ENCODE data around the gene RDH11.
A peak's percentile ranks its signal among the peaks of the same experiment; 100 is the strongest.
"Not testable (repeated sequence)": the region's sequence is repeated elsewhere in the genome, so short reads cannot be mapped to it uniquely, and the experiment has no call there.

The RDH11 gene

DNA sequence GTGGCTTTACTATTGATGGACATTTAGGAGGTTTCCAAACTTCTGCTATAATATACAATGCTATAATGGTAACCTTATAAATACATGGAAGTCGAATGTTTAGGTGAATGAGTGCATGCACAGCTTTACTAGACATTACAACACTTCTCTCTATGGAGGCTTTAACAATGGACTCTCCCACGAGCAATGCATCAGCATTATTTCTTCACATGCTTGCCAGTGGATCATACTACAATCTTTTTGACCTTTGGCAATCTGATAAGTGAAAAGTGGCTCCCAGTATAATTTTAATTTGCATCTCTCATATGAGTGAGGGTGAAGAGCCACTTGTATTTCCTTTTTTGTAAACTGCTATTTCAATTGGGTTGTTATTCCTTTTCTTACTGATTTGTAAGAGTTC is 24.3 kb upstream of the RDH11 start:
- no peaks in the 10 kb centered on the region for H3K36me3 Mint-ChIP-seq
- no peak for ATAC-seq (replicated peaks)

DNA sequence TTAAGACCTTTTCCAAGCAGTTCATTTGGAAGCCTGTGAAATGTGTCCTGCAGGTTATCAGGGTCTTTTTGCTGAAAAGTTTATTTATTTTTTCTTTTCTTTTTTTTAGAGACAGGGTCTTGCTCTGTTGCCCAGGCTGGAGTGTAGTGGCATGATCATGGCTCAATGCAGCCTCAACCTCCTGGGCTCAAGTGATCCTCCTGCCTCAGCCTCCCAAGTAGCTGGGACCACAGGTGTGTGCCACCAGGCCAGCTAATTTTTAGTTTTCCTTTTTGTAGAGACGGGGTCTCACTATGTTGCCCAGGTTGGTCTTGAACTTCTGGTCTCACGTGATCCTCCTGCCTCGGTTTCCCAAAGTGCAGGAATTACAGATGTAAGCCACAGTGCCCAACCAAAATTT is 23.8 kb upstream of the RDH11 start:
- ATAC-seq (replicated peaks); H3K4me3 Mint-ChIP-seq; H3K36me3 Mint-ChIP-seq; H3K27ac Mint-ChIP-seq; H3K9me3 Mint-ChIP-seq; DNase-seq: not testable (repeated sequence)
- Mint-ChIP-seq H3K4me1 (peaks cover 4 to 10% of the 10 kb centered on the region in 2 donors), H3K27me3 (peaks cover 30 to 31% of the 10 kb centered on the region in 2 donors)

More for the DNA sequence above, 24.3 kb upstream of the RDH11 start:
- Mint-ChIP-seq H3K4me1 (peaks cover 4 to 10% of the 10 kb centered on the region in 2 donors), H3K27ac (no peak overlapping the region), H3K9me3 (no peaks in the 10 kb centered on the region), H3K27me3 (peaks cover 31 to 35% of the 10 kb centered on the region in 2 donors), H3K4me3 (no peak overlapping the region)
- no peak for DNase-seq

GRCh38 chr14:67718265-67718664 is 22.7 kb upstream of the RDH11 start:
- no peak for ATAC-seq (replicated peaks)
- no peak overlapping the region for H3K4me3 Mint-ChIP-seq
- no peak overlapping the region for H3K27ac Mint-ChIP-seq
- H3K4me1 Mint-ChIP-seq: peaks cover 4 to 10% of the 10 kb centered on the region in 2 donors
- DNase-seq: no peak
- H3K9me3 Mint-ChIP-seq: no peaks in the 10 kb centered on the region
- peaks cover 23 to 25% of the 10 kb centered on the region in 2 donors for H3K27me3 Mint-ChIP-seq
- no peaks in the 10 kb centered on the region for H3K36me3 Mint-ChIP-seq

- Mint-ChIP-seq H3K9me3 (no peaks in the 10 kb centered on the region), H3K27ac (no peak overlapping the region), H3K4me1 (peaks cover 0 to under 1% of the 10 kb centered on the region in 2 donors), H3K27me3 (peaks cover 13 to 14% of the 10 kb centered on the region in 2 donors), H3K4me3 (no peak overlapping the region), H3K36me3 (no peaks in the 10 kb centered on the region)
- ATAC-seq (replicated peaks): no peak
- no peak for DNase-seq
Observed at GRCh38 chr14:67717048-67717447, 21.5 kb upstream of the RDH11 start.

- ATAC-seq (replicated peaks) (no peak), DNase-seq (no peak)
- Mint-ChIP-seq H3K4me3 (no peak overlapping the region), H3K9me3 (peaks cover 0 to 6% of the 10 kb centered on the region in 2 donors), H3K27me3 (no peaks in the 10 kb centered on the region), H3K4me1 (no peaks in the 10 kb centered on the region), H3K27ac (no peak overlapping the region), H3K36me3 (no peaks in the 10 kb centered on the region)
Observed at GRCh38 chr14:67710209-67710608, 14.6 kb upstream of the RDH11 start.

DNA sequence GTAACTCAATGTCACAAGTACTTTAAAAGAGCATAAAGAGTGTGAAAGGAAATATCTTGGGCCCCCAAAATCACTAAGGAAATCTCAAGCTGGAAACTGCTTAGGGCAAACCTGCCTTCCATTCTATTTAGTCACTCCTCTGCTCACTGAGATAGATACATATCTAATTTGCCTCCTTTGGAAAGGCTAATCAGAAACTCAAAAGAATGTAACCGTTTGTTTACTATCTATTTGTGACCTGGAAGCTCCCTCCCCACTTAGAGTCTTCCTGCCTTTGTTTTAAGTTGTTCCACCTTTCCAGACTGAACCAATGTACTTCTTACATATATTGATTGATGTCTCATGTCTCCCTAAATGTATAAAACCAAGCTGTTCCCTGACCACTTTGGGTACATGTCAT is 14.2 kb upstream of the RDH11 start:
- not testable (repeated sequence) for ATAC-seq (replicated peaks); DNase-seq; H3K4me1 Mint-ChIP-seq; H3K27me3 Mint-ChIP-seq; H3K9me3 Mint-ChIP-seq; H3K4me3 Mint-ChIP-seq; H3K27ac Mint-ChIP-seq; H3K36me3 Mint-ChIP-seq

DNA sequence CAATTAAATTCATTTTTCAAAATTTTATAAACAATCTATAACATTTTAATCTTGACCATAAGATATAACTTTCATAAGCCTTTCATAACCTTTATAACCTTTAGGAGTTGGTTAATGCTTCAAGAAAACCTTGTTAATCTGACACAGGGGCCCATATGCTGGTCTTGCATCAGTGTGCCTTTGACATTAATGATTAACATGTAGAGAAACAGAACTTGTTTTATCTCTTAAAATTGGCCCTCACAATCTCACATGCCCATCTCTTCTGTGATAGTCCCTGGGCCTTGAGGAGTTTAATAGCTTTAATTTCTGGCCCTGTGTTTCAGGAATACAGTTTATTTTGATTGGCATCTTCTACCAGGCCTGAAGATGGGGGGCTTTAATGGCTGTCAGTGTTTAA is 13.8 kb upstream of the RDH11 start:
- not testable (repeated sequence) for H3K27ac Mint-ChIP-seq; ATAC-seq (replicated peaks); H3K9me3 Mint-ChIP-seq; H3K4me3 Mint-ChIP-seq; H3K27me3 Mint-ChIP-seq; DNase-seq; H3K4me1 Mint-ChIP-seq; H3K36me3 Mint-ChIP-seq

- Mint-ChIP-seq H3K27ac (no peak overlapping the region), H3K4me3 (no peak overlapping the region), H3K27me3 (peaks cover 0 to 7% of the 10 kb centered on the region in 2 donors), H3K9me3 (peaks cover 0 to 3% of the 10 kb centered on the region in 2 donors), H3K36me3 (no peaks in the 10 kb centered on the region), H3K4me1 (peaks cover 4 to 7% of the 10 kb centered on the region in 2 donors)
- ATAC-seq (replicated peaks): no peak
- DNase-seq: no peak
Observed at GRCh38 chr14:67705211-67705610, 9.6 kb upstream of the RDH11 start.

DNA sequence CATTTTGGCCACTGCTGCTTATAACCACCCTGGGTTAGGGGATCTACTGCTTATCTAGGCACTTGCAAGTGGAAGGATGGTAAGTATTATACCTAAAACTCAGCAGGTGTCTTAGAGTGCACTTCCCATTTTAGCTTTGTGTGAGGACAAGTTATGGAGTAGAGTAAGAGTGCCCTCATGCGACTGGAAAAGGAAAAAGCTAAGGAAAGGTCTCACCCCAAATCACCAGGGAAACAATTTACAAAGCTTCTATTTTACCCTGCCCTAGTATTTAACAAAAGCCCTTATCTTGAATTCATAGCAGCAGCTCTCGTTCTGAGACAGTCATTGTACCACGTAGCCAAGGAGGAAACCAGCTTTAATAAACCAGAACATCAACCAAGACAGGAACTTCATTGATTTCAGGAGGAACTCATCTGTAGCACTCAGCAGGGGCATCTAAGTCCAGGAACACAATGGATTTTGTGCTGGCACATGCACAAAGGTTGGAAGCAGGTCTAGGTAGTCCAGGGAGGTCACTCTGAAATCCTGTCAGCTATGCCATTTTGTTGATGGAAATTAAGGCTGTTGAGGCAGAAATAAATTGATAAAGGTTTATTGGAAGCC is 9.0 kb upstream of the RDH11 start:
- no peaks in the 10 kb centered on the region for H3K36me3 Mint-ChIP-seq
- H3K27me3 Mint-ChIP-seq: peaks cover 0 to 7% of the 10 kb centered on the region in 2 donors
- peaks cover 4 to 7% of the 10 kb centered on the region in 2 donors for H3K4me1 Mint-ChIP-seq
- DNase-seq: peak; percentile 19
- no peak overlapping the region for H3K4me3 Mint-ChIP-seq
- ATAC-seq (replicated peaks): peak; percentile 82 to 86
- H3K27ac Mint-ChIP-seq: no peak overlapping the region
- no peaks in the 10 kb centered on the region for H3K9me3 Mint-ChIP-seq

- DNase-seq (no peak), ATAC-seq (replicated peaks) (no peak)
- peaks cover 0 to 7% of the 10 kb centered on the region in 2 donors for H3K27me3 Mint-ChIP-seq
- H3K27ac Mint-ChIP-seq: no peak overlapping the region
- H3K4me1 Mint-ChIP-seq: peaks cover 4 to 7% of the 10 kb centered on the region in 2 donors
- H3K9me3 Mint-ChIP-seq: no peaks in the 10 kb centered on the region
- H3K36me3 Mint-ChIP-seq: no peaks in the 10 kb centered on the region
- no peak overlapping the region for H3K4me3 Mint-ChIP-seq
Observed at GRCh38 chr14:67703997-67704396, 8.4 kb upstream of the RDH11 start.

GRCh38 chr14:67701492-67701891 is 5.9 kb upstream of the RDH11 start, which contains the start of gene RDH12:
Gene RDH12 (plus strand): TSS chr14:67701886. CDS start chr14:67722643, 20,757 bp downstream.
- H3K4me1 Mint-ChIP-seq; DNase-seq; H3K4me3 Mint-ChIP-seq; H3K27me3 Mint-ChIP-seq; H3K9me3 Mint-ChIP-seq; H3K36me3 Mint-ChIP-seq; ATAC-seq (replicated peaks); H3K27ac Mint-ChIP-seq: not testable (repeated sequence)

- ATAC-seq (replicated peaks) (no peak), DNase-seq (no peak)
- no peak overlapping the region for H3K4me3 Mint-ChIP-seq
- no peaks in the 10 kb centered on the region for H3K27me3 Mint-ChIP-seq
- peaks cover 3 to 16% of the 10 kb centered on the region in 2 donors for H3K4me1 Mint-ChIP-seq
- peaks cover 2 to 4% of the 10 kb centered on the region in 2 donors for H3K36me3 Mint-ChIP-seq
- H3K27ac Mint-ChIP-seq: no peak overlapping the region
- H3K9me3 Mint-ChIP-seq: no peaks in the 10 kb centered on the region
Observed at GRCh38 chr14:67698179-67698578, 2.6 kb upstream of the RDH11 start.

GRCh38 chr14:67697006-67697405 is 1.4 kb upstream of the RDH11 start:
- Mint-ChIP-seq H3K9me3 (no peaks in the 10 kb centered on the region), H3K27me3 (no peaks in the 10 kb centered on the region), H3K4me1 (peaks cover 6 to 16% of the 10 kb centered on the region in 2 donors), H3K4me3 (no peak overlapping the region), H3K27ac (no peak overlapping the region), H3K36me3 (peaks cover 6 to 8% of the 10 kb centered on the region in 2 donors)
- DNase-seq (no peak), ATAC-seq (replicated peaks) (no peak)

- DNase-seq (peak; percentile 72), ATAC-seq (replicated peaks) (peak; percentile 90 to 92)
- no peaks in the 10 kb centered on the region for H3K9me3 Mint-ChIP-seq
- H3K4me3 Mint-ChIP-seq: peak overlapping the region; percentile 97
- peak overlapping the region; percentile 97 for H3K27ac Mint-ChIP-seq
- H3K4me1 Mint-ChIP-seq: peaks cover 6 to 22% of the 10 kb centered on the region in 2 donors
- H3K27me3 Mint-ChIP-seq: no peaks in the 10 kb centered on the region
- H3K36me3 Mint-ChIP-seq: peaks cover 19 to 28% of the 10 kb centered on the region in 2 donors
Observed at GRCh38 chr14:67694791-67695393, 672 bp downstream of the RDH11 start.

- Mint-ChIP-seq H3K4me1 (peaks cover 12 to 14% of the 10 kb centered on the region in 2 donors), H3K27ac (no peak overlapping the region), H3K27me3 (no peaks in the 10 kb centered on the region), H3K4me3 (no peak overlapping the region), H3K9me3 (no peaks in the 10 kb centered on the region), H3K36me3 (peaks cover 51 to 67% of the 10 kb centered on the region in 2 donors)
- ATAC-seq (replicated peaks) (no peak), DNase-seq (no peak)
Observed at GRCh38 chr14:67690011-67690410, 5.6 kb downstream of the RDH11 start.
